ENCODE data around the gene PCCA. TPM values are rescaled to one million over a fixed set of nuclear protein-coding genes. Genes with fewer than 3 reads are reported as not detected.

PCCA gene
- polyA plus RNA-seq, 1 experiment, result 22.6 TPM

GRCh38 chr13:100502446-100502845 is 413.6 kb downstream of the PCCA start:
- no peak overlapping the region for H3K27ac ChIP-seq (ENCODE audit: low read depth, low read length)
- H3K27me3 ChIP-seq (ENCODE audit: control insufficient read depth, insufficient read depth, low read length), result no peaks in the 10 kb centered on the region
- CTCF ChIA-PET, result no interaction called here
- DNase-seq (ENCODE audit: low read depth, low spot score), result no peak
- TF ChIP-seq CTCF (IDR thresholded peaks at IDR 0.05; ENCODE audit: low read depth, low read length), result no peak
- no peaks in the 10 kb centered on the region; the same call in 1 of the 2 replicates for H3K9me3 ChIP-seq (ENCODE audit: control insufficient read depth, insufficient read depth, low read length)
- POLR2A ChIA-PET, result no interaction called here
- H3K4me3 ChIP-seq (ENCODE audit: low read depth, low read length), result no peak overlapping the region

GRCh38 chr13:100503622-100504021 is 414.7 kb downstream of the PCCA start:
- no peak for DNase-seq (ENCODE audit: low read depth, low spot score)
- Histone ChIP-seq H3K27me3 (ENCODE audit: control insufficient read depth, insufficient read depth, low read length) (no peaks in the 10 kb centered on the region), H3K27ac (ENCODE audit: low read depth, low read length) (no peak overlapping the region), H3K9me3 (ENCODE audit: control insufficient read depth, insufficient read depth, low read length) (no peaks in the 10 kb centered on the region; the same call in 1 of the 2 replicates), H3K4me3 (ENCODE audit: low read depth, low read length) (no peak overlapping the region)
- no peak for TF ChIP-seq CTCF (IDR thresholded peaks at IDR 0.05; ENCODE audit: low read depth, low read length)
- CTCF ChIA-PET, result interaction anchor here (1.0 kb wide), 1 partner anchor 12 kb away, joined by 3 read pairs; no protein-coding TSS in a partner anchor
- POLR2A ChIA-PET, result no interaction called here

GRCh38 chr13:100506154-100506553 is 417.3 kb downstream of the PCCA start:
- H3K27ac ChIP-seq (ENCODE audit: low read depth, low read length), result no peak overlapping the region
- ChIA-PET POLR2A (no interaction called here), CTCF (no interaction called here)
- no peak for DNase-seq (ENCODE audit: low read depth, low spot score)
- TF ChIP-seq CTCF (IDR thresholded peaks at IDR 0.05; ENCODE audit: low read depth, low read length), result no peak
- H3K4me3 ChIP-seq (ENCODE audit: low read depth, low read length), result no peak overlapping the region
- no peaks in the 10 kb centered on the region; the same call in 1 of the 2 replicates for H3K9me3 ChIP-seq (ENCODE audit: control insufficient read depth, insufficient read depth, low read length)
- H3K27me3 ChIP-seq (ENCODE audit: control insufficient read depth, insufficient read depth, low read length), result no peaks in the 10 kb centered on the region

- Histone ChIP-seq H3K27ac (ENCODE audit: low read depth, low read length) (no peak overlapping the region), H3K27me3 (ENCODE audit: control insufficient read depth, insufficient read depth, low read length) (no peaks in the 10 kb centered on the region), H3K4me3 (ENCODE audit: low read depth, low read length) (no peak overlapping the region), H3K9me3 (ENCODE audit: control insufficient read depth, insufficient read depth, low read length) (no peaks in the 10 kb centered on the region; the same call in 1 of the 2 replicates)
- POLR2A ChIA-PET, result no interaction called here
- CTCF ChIA-PET, result interaction anchor here (0.8 kb wide), 1 partner anchor 850 kb away, joined by 3 read pairs; no protein-coding TSS in a partner anchor
- DNase-seq (ENCODE audit: low read depth, low spot score), result no peak
- TF ChIP-seq CTCF (IDR thresholded peaks at IDR 0.05; ENCODE audit: low read depth, low read length), result no peak
Measured at GRCh38 chr13:100506600-100507422, 417.9 kb downstream of the PCCA start.

- CTCF ChIA-PET, result no interaction called here
Measured at GRCh38 chr13:100508455-100508854, 419.6 kb downstream of the PCCA start.

More at GRCh38 chr13:100508455-100508854, 419.6 kb downstream of the PCCA start:
- Histone ChIP-seq H3K27me3 (ENCODE audit: control insufficient read depth, insufficient read depth, low read length) (no peaks in the 10 kb centered on the region), H3K9me3 (ENCODE audit: control insufficient read depth, insufficient read depth, low read length) (peaks cover 3% of the 10 kb centered on the region; the same call in 1 of the 2 replicates), H3K27ac (ENCODE audit: low read depth, low read length) (no peak overlapping the region), H3K4me3 (ENCODE audit: low read depth, low read length) (no peak overlapping the region)
- no peak for TF ChIP-seq CTCF (IDR thresholded peaks at IDR 0.05; ENCODE audit: low read depth, low read length)
- DNase-seq (ENCODE audit: low read depth, low spot score), result no peak
- POLR2A ChIA-PET, result no interaction called here

Measured in AG04450 (cell line).